ENCODE data around the gene GHITM.
"Not testable (repeated sequence)": the region's sequence is repeated elsewhere in the genome, so short reads cannot be mapped to it uniquely, and the experiment has no call there.

Gene GHITM

DNA sequence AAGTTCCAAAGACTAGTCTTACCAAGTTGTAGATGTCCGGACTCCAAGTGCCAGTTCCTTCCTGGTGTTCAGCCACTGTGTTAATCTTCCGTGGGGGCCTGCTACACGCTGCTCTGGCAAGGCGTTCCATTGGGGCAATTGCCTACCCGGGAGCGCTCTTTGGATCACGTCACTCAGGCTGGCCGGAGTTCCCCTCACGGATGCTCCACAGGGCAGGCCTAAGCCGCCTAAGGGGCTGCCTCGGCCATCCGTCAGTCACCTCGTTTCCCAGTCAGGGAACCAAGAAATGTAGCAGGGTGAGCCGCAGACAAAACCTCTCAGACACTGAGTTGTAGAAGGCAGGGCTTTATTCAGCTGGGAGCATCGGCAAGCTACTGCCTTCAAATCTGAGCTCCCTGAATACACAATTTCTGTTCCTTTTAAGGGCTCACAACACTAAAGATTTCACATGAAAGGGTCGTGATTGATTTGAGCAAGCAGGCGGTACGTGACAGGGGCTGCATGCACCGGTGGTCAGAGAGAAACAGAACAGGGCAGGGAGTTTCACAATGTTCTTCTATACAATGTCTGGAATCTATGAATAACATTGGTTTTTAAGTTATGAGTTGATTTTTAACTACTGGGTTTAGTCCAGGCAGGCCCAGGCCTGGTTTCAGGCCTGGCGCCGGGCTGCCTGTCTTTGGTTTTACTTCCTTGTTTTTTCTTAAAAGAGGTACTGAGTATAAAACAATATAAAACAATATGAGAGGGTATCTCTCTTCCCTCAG is 32.6 kb downstream of the GHITM start:
- CTCF ChIA-PET, result interaction anchor here (0.6 to 2.0 kb wide), 2 partner anchors 9 to 13 kb away, joined by 3 to 4 read pairs; no protein-coding TSS in a partner anchor
- POLR2A ChIA-PET, result not testable (repeated sequence)
- peak; percentile 19 for DNase-seq (ENCODE audit: extremely low spot score)

DNA sequence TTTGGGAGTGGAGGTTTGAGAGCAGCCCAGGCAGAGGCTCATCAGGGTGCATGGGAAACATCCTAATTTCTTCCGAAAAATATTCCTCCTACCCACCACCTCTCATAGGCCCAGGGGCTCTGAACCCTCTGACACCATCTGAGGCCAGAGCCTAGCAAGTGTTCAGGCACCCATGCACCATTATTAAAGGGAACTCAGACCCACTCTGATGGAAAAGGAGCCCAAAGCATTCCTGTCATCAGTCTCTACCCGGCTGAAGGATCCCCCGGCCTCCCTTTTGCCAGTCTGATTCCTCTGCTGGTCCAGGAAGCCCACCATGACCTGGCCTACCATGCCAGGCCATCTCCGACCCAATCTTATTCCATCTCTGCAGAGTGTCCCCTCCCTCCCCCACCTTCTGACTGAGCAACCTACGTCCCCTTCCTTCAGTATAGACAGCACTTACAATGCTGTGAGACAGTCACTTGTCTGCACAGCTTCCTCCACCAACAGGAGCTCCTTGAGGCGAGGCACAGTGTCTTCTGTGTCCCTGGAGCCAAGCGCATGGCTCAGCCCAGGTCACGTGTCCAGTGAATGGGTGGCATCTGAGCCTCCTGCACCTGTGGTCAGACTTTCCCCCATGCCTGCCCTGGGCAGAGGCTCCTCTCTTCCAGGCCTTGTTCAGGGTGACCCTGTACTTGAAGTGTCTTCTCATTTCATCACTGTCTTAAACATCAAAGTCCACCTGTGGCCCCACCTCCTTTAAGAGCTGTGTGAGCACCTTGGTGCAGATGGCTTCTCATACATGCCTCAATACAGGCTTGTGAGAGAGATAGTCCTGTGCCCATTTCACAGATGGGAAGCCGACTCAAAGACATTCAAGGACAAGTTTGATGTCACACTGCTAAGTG is 33.4 kb downstream of the GHITM start:
- peak; percentile 23 for DNase-seq (ENCODE audit: extremely low spot score)
- ChIA-PET POLR2A (no interaction called here), CTCF (interaction anchor here (0.6 to 2.0 kb wide), 6 partner anchors 9 to 35 kb away, joined by 3 to 5 read pairs (median 3); no protein-coding TSS in a partner anchor)
- TF ChIP-seq, protein P1, sequence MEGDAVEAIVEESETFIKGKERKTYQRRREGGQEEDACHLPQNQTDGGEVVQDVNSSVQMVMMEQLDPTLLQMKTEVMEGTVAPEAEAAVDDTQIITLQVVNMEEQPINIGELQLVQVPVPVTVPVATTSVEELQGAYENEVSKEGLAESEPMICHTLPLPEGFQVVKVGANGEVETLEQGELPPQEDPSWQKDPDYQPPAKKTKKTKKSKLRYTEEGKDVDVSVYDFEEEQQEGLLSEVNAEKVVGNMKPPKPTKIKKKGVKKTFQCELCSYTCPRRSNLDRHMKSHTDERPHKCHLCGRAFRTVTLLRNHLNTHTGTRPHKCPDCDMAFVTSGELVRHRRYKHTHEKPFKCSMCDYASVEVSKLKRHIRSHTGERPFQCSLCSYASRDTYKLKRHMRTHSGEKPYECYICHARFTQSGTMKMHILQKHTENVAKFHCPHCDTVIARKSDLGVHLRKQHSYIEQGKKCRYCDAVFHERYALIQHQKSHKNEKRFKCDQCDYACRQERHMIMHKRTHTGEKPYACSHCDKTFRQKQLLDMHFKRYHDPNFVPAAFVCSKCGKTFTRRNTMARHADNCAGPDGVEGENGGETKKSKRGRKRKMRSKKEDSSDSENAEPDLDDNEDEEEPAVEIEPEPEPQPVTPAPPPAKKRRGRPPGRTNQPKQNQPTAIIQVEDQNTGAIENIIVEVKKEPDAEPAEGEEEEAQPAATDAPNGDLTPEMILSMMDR (IDR thresholded peaks at IDR 0.05; ENCODE audit: control extremely low read depth, extremely low read depth, low read depth, missing control alignments), result no peak

DNA sequence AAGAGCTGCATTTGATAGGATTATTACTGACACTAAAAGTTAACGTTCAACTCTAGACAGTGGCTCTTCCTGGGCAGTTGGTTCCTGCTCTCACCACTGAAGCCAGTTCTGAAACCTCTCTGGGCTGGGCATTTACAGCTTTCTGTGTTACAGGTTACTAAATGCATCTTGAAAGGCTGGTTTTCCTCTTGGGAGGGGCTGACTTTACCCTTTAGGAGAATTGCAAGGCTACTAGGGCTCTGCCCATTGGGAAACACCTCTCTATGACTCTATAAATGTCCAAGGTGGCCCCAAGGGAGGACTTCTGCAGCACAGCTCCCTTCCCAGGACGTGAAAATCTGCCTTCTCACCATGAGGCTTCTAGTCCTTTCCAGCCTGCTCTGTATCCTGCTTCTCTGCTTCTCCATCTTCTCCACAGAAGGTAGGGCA is 34.2 kb downstream of the GHITM start, which contains the start of gene GPR15LG:
TSS of gene GPR15LG (plus strand) at position 301 of the 429 bp plus-strand sequence. CDS start at position 352, 51 bp downstream.
- ChIA-PET POLR2A (no interaction called here), CTCF (interaction anchor here (0.7 to 2.0 kb wide), 5 partner anchors 10 to 34 kb away, joined by 3 to 5 read pairs (median 3); no protein-coding TSS in a partner anchor)
- TF ChIP-seq, protein P1 (IDR thresholded peaks at IDR 0.05; ENCODE audit: control extremely low read depth, extremely low read depth, low read depth, missing control alignments), result no peak
- DNase-seq (ENCODE audit: extremely low spot score), result no peak

DNA sequence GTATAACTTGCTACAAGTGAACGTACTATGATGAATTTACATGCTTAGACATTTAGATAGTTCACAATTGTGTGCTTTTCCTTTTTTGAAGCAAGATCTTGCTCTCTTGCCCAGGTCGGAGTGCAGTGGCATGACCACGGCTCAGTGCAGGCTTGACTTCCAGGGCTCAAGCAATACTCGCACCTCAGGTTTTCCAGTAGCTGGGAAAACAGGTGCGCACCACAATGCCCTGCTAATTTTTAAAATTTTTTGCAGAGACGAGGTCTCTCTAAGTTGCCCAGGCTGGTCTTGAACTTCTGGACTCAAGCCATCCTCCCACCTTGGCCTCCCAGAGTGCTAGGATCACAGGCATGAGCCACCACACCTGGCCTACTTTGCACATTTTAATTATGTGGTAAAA is 36.1 kb downstream of the GHITM start:
- ChIA-PET POLR2A (no interaction called here), CTCF (interaction anchor here (1.1 kb wide), 1 partner anchor 25 kb away, joined by 3 read pairs; no protein-coding TSS in a partner anchor)
- DNase-seq (ENCODE audit: extremely low spot score), result no peak
- TF ChIP-seq, protein P1 (IDR thresholded peaks at IDR 0.05; ENCODE audit: control extremely low read depth, extremely low read depth, low read depth, missing control alignments), result no peak

DNA sequence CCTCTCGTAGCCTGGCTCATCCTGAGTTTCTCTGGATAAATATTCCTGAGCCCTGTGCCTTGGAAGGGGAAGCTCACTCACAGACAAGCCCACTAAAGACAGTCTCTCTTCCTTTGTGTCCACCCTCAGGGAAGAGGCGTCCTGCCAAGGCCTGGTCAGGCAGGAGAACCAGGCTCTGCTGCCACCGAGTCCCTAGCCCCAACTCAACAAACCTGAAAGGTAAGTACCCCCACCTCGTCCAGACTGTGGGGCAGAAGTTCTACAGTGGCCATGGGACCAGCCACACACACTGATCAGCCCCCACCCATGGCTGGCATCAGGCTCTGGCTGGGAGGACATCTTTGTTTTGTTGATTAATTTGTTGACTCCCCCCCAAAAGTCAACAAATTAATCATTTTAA is 37.0 kb downstream of the GHITM start:
- CTCF ChIA-PET, result interaction anchor here (1.1 kb wide), 1 partner anchor 26 kb away, joined by 3 read pairs; no protein-coding TSS in a partner anchor

DNA sequence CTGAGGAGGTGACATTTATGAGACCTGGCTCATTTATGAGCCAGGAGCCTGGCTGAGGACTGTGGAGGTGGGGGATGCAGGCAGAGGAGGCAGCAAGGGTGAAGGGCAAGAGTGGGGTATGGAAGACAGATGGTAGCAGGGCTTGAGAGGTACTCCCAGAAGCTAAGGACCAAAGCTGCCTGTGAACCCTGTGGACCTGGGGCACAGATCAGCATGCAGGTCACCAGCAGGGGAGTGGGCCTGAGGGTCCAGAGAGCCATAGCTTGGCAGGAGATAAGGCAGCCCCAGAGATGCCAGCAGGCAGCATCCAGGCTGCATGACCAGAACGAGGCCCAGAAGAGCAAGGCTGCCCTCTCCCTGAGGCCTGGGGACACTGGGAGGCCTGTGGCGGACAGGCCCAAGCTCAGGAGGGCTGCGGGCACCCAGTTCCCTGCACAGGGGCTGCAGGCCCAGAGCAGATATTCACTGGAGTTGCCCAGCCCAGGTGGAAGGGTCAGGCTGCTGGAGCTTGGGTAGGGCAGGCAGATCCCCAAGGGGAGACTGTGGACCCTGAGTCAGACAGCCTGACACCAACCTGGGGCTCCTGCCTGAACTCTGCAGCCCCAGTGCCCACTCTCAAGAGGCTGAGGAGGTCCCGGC is 37.6 kb downstream of the GHITM start:
- ChIA-PET POLR2A (no interaction called here), CTCF (interaction anchor here (0.8 to 1.2 kb wide), 2 partner anchors 17 to 29 kb away, joined by 3 to 6 read pairs; partner anchors contain the start of gene CDHR1)
- peak; percentile 15 for DNase-seq (ENCODE audit: extremely low spot score)
- TF ChIP-seq, protein P1 (IDR thresholded peaks at IDR 0.05; ENCODE audit: control extremely low read depth, extremely low read depth, low read depth, missing control alignments), result no peak

More for the DNA sequence above, 37.0 kb downstream of the GHITM start:
- POLR2A ChIA-PET, result no interaction called here
- DNase-seq (ENCODE audit: extremely low spot score), result peak; percentile 5
- TF ChIP-seq, protein P1 (IDR thresholded peaks at IDR 0.05; ENCODE audit: control extremely low read depth, extremely low read depth, low read depth, missing control alignments), result no peak

All from GM10248 (cell line).